GM12891 (cell line): ENCODE data around the gene TSPO2.

Experiments used
- PAX5 ChIP-seq: IDR thresholded peaks from 2 replicates; pipeline ENCODE4 v1.6.1; 2011; ENCODE audit warnings: low read length, moderate library complexity, mild to moderate bottlenecking; ENCODE audit not compliant: insufficient read depth, severe bottlenecking
- POLR2A ChIP-seq: IDR thresholded peaks from 2 replicates; pipeline ENCODE4 v1.6.1; 2011; ENCODE audit warnings: low read depth, low read length, control low read depth
- POLR2AphosphoS5 ChIP-seq: IDR thresholded peaks from 2 replicates; pipeline ENCODE4 v1.6.1; 2011; ENCODE audit warnings: low read depth, low read length, control low read depth
- POU2F2 ChIP-seq: IDR thresholded peaks from 2 replicates; pipeline ENCODE4 v1.6.1; 2011; ENCODE audit warnings: low read depth, mild to moderate bottlenecking, control low read depth, low read length, moderate library complexity
- SPI1 ChIP-seq: IDR thresholded peaks from 2 replicates; pipeline ENCODE4 v1.6.1; 2011; ENCODE audit warnings: low read depth, low read length, control low read depth
- TAF1 ChIP-seq: IDR thresholded peaks from 2 replicates; pipeline ENCODE4 v1.6.1; 2011; ENCODE audit warnings: low read depth, low read length, control low read depth

- TF ChIP-seq POLR2A, result no peak
- no peak for TF ChIP-seq TAF1
- no peak for TF ChIP-seq POLR2AphosphoS5
- no peak for TF ChIP-seq PAX5
- TF ChIP-seq SPI1, result no peak
- no peak for TF ChIP-seq POU2F2
Measured at GRCh38 chr6:41058783-41059181, 16.5 kb downstream of the TSPO2 start.
